Urinary bladder (tissue), 4 donors: ENCODE results near the gene SPACA4. TPM values are rescaled to one million over a fixed set of nuclear protein-coding genes. Genes with fewer than 3 reads are reported as not detected.
"Not testable (repeated sequence)": the region's sequence is repeated elsewhere in the genome, so short reads cannot be mapped to it uniquely, and the experiment has no call there.

ENCODE experiments used
- DNase-seq: peaks from one replicate; pipeline ENCODE4 v3.0.0-alpha.2; 2015; ENCODE audit errors: extremely low spot score
- H3K27ac ChIP-seq: one replicate; pipeline ENCODE4 v1.5.1; 2013; ENCODE audit warnings: low read depth, mild to moderate bottlenecking, moderate library complexity
- H3K36me3 ChIP-seq: one replicate; pipeline ENCODE4 v1.6.1; 2013; ENCODE audit warnings: mild to moderate bottlenecking, moderate library complexity; ENCODE audit not compliant: insufficient read depth
- H3K4me1 ChIP-seq: one replicate; pipeline ENCODE4 v1.6.1; 2013; ENCODE audit warnings: mild to moderate bottlenecking, moderate library complexity; ENCODE audit not compliant: insufficient read depth
- H3K4me3 ChIP-seq: one replicate; pipeline ENCODE4 v1.5.1; 2013; ENCODE audit warnings: low read depth, low read length
- whole genome bisulfite sequencing: extraction: QIAGEN DNeasy Blood & Tissue Kit; methylation state at CpG from one replicate; pipeline ENCODE4 v1.1.7; 2013; 5-methylcytosine and 5-hydroxymethylcytosine counted together
- polyA plus RNA-seq: library from polyadenylated mRNA; stranded (reverse); fragments of 200-250 nt; gene quantifications from one replicate; pipeline ENCODE4 v1.2.3, GENCODE V29; 2013
- total RNA-seq: library from RNA; depleted of rRNA; stranded (reverse); fragments of >200 nt; gene quantifications from one replicate; pipeline ENCODE4 v1.2.3, GENCODE V29; 2014
- donor health status: healthy with polysubstance abuse.
- donor health status: healthy.

Gene SPACA4
- total RNA-seq (not detected), polyA plus RNA-seq (not detected)

GRCh38 chr19:48606463-48607358 is at the start of gene SPACA4:
Gene SPACA4 (plus strand): TSS chr19:48606742. CDS start chr19:48606979, 237 bp downstream.
- no peak for DNase-seq
- H3K4me1 ChIP-seq: no peaks in the 10 kb centered on the region
- no peak within 1 kb of the TSS for H3K27ac ChIP-seq
- WGBS: 90% methylated on average over 39 of the region's 39 CpGs
- no peak within 1 kb of the TSS for H3K4me3 ChIP-seq
- H3K36me3 ChIP-seq: no peaks in the 10 kb centered on the region

GRCh38 chr19:48556825-48557224 is 49.7 kb upstream of the SPACA4 start:
- WGBS: 96% methylated on average over 5 of the region's 5 CpGs
- H3K36me3 ChIP-seq: no peaks in the 10 kb centered on the region
- no peak for DNase-seq
- H3K4me3 ChIP-seq: no peak overlapping the region
- no peaks in the 10 kb centered on the region for H3K4me1 ChIP-seq
- no peak overlapping the region for H3K27ac ChIP-seq

GRCh38 chr19:48558018-48558684 is 48.4 kb upstream of the SPACA4 start:
- Histone ChIP-seq H3K4me1 (no peaks in the 10 kb centered on the region), H3K4me3 (no peak overlapping the region), H3K27ac (no peak overlapping the region), H3K36me3 (no peaks in the 10 kb centered on the region)
- DNase-seq: no peak
- 12% methylated on average over 27 of the region's 27 CpGs for WGBS

GRCh38 chr19:48560095-48560530 is 46.4 kb upstream of the SPACA4 start:
- DNase-seq: no peak
- Histone ChIP-seq H3K27ac (no peak overlapping the region), H3K36me3 (no peaks in the 10 kb centered on the region), H3K4me3 (no peak overlapping the region), H3K4me1 (no peaks in the 10 kb centered on the region)
- WGBS: 81% methylated on average over 6 of the region's 6 CpGs

- Histone ChIP-seq H3K4me1 (no peaks in the 10 kb centered on the region), H3K27ac (no peak overlapping the region), H3K36me3 (no peaks in the 10 kb centered on the region), H3K4me3 (no peak overlapping the region)
- WGBS: 94% methylated on average over 11 of the region's 11 CpGs
- no peak for DNase-seq
These were observed 45.1 kb upstream of the SPACA4 start for GRCh38 chr19:48561412-48561811.

- H3K4me3 ChIP-seq: no peak overlapping the region
- H3K27ac ChIP-seq: no peak overlapping the region
- no peaks in the 10 kb centered on the region for H3K36me3 ChIP-seq
- 64% methylated on average over 7 of the region's 7 CpGs for WGBS
- H3K4me1 ChIP-seq: no peaks in the 10 kb centered on the region
- DNase-seq: no peak
These were observed 41.5 kb upstream of the SPACA4 start for GRCh38 chr19:48565090-48565489.

GRCh38 chr19:48568345-48568886 is 38.1 kb upstream of the SPACA4 start:
- no peak overlapping the region for H3K4me3 ChIP-seq
- H3K27ac ChIP-seq: no peak overlapping the region
- no peaks in the 10 kb centered on the region for H3K4me1 ChIP-seq
- no peaks in the 10 kb centered on the region for H3K36me3 ChIP-seq
- 3% methylated on average over 19 of the region's 19 CpGs for WGBS
- DNase-seq: no peak

GRCh38 chr19:48569814-48570213 is 36.7 kb upstream of the SPACA4 start:
- no peak for DNase-seq
- Histone ChIP-seq H3K27ac (no peak overlapping the region), H3K36me3 (no peaks in the 10 kb centered on the region), H3K4me1 (no peaks in the 10 kb centered on the region), H3K4me3 (no peak overlapping the region)
- whole genome bisulfite sequencing: 47% methylated on average over 11 of the region's 11 CpGs

- 65% methylated on average over 5 of the region's 5 CpGs for WGBS
- H3K27ac ChIP-seq: no peak overlapping the region
- DNase-seq: no peak
- no peaks in the 10 kb centered on the region for H3K4me1 ChIP-seq
- H3K4me3 ChIP-seq: no peak overlapping the region
- H3K36me3 ChIP-seq: no peaks in the 10 kb centered on the region
These were observed 35.0 kb upstream of the SPACA4 start for GRCh38 chr19:48571378-48572162.

GRCh38 chr19:48573163-48573505 is 33.4 kb upstream of the SPACA4 start:
- no peaks in the 10 kb centered on the region for H3K4me1 ChIP-seq
- 66% methylated on average over 12 of the region's 12 CpGs for WGBS
- H3K4me3 ChIP-seq: no peak overlapping the region
- H3K36me3 ChIP-seq: no peaks in the 10 kb centered on the region
- H3K27ac ChIP-seq: no peak overlapping the region
- DNase-seq: no peak

GRCh38 chr19:48575931-48576622 is 30.5 kb upstream of the SPACA4 start:
- DNase-seq: no peak
- Histone ChIP-seq H3K4me1 (no peaks in the 10 kb centered on the region), H3K4me3 (no peak overlapping the region), H3K36me3 (no peaks in the 10 kb centered on the region), H3K27ac (no peak overlapping the region)
- 78% methylated on average over 23 of the region's 23 CpGs for WGBS

- not testable (repeated sequence) for H3K4me1 ChIP-seq, H3K36me3 ChIP-seq, H3K4me3 ChIP-seq, DNase-seq, H3K27ac ChIP-seq
- 91% methylated on average over 7 of the region's 7 CpGs for WGBS
These were observed 28.6 kb upstream of the SPACA4 start for GRCh38 chr19:48577908-48578307.

- 25% methylated on average over 3 of the region's 3 CpGs for WGBS
These were observed 27.7 kb upstream of the SPACA4 start for GRCh38 chr19:48578891-48579290.

More at GRCh38 chr19:48578891-48579290, 27.7 kb upstream of the SPACA4 start:
- H3K36me3 ChIP-seq: no peaks in the 10 kb centered on the region
- no peaks in the 10 kb centered on the region for H3K4me1 ChIP-seq
- H3K27ac ChIP-seq: no peak overlapping the region
- DNase-seq: no peak
- no peak overlapping the region for H3K4me3 ChIP-seq
